HG03108 (cell line): Measurements from ENCODE around the gene BTBD9.
"Not testable (repeated sequence)": the region's sequence is repeated elsewhere in the genome, so short reads cannot be mapped to it uniquely, and the experiment has no call there.

Experiments used
- ATAC-seq: cut with Tn5 transposase; IDR thresholded peaks from one replicate; pipeline ENCODE4 v1.9.1; 2021; ENCODE audit warnings: moderate library complexity; ENCODE audit not compliant: unreplicated experiment

Gene BTBD9

DNA sequence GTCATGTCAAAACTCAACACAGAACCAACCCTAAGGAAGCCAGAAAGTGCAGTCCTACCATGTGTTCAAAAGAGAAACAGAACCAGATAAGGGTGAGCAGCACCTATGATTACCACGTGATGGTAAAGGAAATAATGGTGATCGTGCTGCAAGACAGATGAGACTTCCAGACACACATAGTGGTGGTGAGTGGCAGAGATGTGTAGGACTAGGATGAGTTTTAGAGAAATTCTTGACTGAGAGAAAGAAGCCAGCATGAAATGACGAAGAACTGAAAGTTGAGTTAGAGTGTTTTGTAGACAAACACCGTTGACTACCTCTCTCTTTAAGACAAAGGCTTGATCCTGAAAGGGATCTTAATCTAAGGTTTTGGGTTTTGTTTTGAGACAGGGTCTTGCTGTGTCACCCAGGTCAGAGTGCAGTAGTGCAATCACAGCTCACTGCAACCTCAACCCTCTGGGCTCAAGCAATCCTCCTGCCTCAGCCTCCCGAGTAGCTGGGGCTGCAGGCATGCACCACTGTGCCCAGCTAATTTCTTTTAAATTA, 10.6 kb upstream of the BTBD9 start:
- no peak for ATAC-seq

DNA sequence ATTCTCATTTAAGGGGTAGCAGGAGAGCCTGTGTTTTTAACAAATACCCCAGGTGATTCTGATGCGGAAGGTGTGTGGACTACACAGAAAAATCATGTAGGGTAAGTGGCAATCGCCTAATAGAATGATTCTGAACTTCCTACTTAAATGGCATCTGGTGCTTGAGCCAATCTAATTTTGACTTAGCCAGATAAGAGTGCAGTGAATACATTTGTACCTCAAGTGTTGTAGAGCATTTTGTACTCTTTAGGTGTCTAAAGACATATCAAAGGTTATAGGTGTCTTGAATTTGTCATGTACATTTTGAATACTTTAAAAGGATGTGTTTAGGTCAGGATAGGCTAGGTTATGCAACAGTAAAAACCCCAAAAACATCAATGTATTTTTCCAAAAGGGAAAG, 10.0 kb upstream of the BTBD9 start:
- no peak for ATAC-seq

- ATAC-seq = no peak
These were observed 8.9 kb upstream of the BTBD9 start for GRCh38 chr6:38648629-38649028.

- ATAC-seq = no peak
These were observed 6.6 kb upstream of the BTBD9 start for GRCh38 chr6:38646166-38646878.

DNA sequence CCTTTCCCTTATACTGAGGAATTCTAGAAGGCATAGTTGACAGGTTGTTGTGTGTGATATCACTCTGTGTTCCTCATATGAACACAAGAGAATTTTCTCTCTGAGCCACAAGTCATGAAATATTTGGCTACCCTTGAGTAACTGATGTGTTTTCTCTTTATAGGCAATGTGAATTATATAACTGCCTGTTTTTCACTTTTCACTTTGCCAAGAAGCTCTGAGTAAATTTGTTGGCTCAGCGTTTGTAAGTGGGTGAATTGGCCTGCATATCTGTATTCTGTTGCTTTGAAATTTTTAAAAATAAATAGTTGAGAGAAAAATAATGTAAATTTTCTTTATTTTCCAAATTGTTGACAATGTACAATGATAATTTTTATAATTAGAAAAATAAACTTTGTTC, 5.2 kb upstream of the BTBD9 start:
- no peak for ATAC-seq

DNA sequence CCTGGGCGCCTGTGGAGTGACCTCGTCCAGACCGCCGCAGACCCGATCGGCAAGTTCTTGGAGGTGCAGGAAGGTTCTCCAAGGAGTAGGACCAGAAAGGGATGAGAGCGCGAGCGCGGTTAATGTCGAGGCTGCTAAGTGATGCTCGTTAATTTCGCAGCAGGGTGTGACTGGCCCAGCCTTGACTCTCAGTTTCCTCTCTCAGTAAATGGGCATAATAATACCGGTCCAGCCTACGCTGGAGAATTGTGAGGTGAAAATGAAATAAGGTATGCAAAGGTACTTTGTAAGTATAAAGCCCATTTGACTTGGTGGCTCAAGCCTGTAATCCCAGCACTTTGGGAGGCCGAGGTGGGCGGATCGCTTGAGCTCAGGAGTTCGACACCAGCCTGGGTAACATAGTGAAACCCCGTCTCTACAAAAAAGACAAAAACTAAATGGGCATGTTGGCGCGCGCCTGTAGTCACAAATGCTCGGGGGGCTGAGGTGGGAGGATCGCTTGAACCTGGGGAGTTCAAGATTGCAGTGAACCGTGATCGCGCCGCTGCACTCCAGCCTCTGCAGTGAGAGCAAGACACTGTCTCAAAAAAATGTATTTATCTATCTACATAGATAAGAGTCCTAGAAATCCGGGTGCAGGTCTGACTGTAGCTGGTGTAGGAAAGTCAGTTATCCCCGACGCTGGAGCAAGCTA, 634 bp upstream of the BTBD9 start:
- ATAC-seq = no peak

DNA sequence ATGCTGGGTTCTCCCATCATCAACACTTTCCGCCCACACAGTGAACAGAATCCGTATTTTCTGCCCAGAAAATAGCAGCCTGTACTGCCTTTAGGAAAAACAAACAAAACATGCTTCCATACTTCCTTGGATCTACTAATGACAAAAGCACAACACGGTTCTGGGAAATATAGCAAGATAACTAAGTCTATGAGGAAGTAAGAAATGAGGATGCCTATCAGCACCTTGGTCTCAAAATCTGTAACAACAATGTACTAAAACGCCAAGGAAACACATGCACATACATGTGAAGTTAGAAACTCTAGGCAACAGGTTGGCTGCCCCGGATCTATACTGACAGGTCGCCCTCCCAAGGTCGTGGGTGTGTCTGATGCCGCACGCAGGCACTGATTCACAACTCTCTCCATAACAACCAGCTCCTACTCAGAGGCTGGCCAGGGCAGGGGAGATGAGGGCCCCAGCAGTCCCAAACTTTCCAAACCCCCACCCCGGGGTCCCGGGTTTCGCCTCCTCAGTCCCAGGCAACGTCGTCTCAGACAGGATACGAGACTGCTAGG, 710 bp downstream of the BTBD9 start:
- peak; percentile 21 for ATAC-seq

DNA sequence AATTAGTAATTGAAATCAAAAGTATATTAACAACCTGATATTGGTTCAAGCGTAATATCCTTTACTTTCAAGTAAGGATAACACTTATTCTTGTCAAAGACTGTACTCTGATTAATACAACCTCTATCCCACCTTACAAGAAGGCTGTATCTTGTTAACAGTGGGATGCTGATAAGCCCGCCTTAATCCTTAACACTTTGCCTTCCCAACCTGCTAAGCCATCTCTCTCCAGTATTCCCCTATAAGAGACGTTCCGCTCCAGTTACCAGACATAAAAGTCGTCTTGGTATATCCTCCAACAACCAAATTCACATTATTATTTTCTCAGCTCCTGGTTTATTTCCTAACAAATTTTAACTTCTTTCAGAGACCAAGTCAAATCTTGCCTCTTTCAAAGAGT, 2.0 kb downstream of the BTBD9 start:
- ATAC-seq = no peak

DNA sequence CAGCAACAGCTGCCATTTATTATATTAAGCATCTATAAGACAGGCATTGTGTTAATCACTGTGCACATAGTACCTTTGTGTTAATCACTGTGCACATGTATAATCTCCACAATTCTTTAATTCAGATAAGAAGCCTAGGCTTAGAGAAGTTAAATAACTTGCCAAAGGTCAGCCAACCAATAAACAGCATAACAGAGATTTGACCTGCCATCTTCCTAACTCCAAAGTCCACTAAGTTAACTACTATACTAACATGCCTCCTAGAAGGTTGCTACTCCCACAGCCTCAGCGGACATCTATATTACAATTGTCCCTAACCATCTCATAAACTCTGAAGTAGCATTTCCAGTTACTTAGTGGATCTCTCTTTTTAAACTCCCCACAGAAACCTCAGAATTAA, 3.7 kb downstream of the BTBD9 start:
- no peak for ATAC-seq

DNA sequence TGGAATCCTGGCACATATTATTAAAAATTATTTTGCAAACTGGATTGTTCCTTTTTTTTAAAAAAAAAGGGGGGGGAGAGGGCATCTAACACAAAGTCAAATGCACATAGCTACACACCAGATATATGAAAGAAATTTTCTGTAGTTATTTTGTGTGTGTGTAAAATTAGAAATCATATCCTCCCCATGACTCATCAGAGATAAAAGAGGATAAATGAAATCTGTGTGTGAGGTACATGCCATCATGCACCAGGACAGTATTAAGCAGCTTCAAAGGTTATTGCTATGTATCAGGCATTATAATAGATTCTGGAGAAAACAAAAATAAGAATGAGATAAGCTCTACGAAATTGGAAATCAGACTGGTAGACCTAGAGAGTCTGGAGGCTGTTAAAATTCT, 5.2 kb downstream of the BTBD9 start:
- no peak for ATAC-seq

GRCh38 chr6:38632490-38632889, 7.2 kb downstream of the BTBD9 start:
- ATAC-seq = no peak

- no peak for ATAC-seq
These were observed 8.4 kb downstream of the BTBD9 start for GRCh38 chr6:38631186-38631783.

- ATAC-seq = no peak
These were observed 14.5 kb downstream of the BTBD9 start for GRCh38 chr6:38625217-38625616.

GRCh38 chr6:38619342-38619741, 20.4 kb downstream of the BTBD9 start:
- ATAC-seq = not testable (repeated sequence)

GRCh38 chr6:38618301-38618700, 21.4 kb downstream of the BTBD9 start:
- ATAC-seq = not testable (repeated sequence)

DNA sequence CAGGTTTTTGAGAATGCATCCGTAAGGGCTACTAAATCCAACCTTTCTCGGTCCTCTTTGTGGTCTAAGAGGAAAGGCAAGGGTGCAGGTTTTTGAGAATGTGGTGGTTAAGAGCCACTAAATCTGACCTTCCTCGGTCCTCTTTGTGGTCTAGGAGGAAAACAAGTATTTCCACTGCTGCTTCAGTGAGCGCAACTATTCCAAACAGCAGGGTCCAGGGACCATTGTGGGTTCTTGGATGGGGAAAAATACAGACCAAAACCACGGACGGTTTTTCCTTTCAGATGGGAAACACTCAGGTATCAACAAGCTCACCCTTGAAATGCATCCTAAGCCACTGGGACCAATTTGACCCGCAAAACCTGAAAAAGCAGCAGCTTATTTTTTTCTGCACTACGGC, 21.9 kb downstream of the BTBD9 start:
- ATAC-seq = no peak

- ATAC-seq = no peak
These were observed 27.4 kb downstream of the BTBD9 start for GRCh38 chr6:38612143-38612965.

DNA sequence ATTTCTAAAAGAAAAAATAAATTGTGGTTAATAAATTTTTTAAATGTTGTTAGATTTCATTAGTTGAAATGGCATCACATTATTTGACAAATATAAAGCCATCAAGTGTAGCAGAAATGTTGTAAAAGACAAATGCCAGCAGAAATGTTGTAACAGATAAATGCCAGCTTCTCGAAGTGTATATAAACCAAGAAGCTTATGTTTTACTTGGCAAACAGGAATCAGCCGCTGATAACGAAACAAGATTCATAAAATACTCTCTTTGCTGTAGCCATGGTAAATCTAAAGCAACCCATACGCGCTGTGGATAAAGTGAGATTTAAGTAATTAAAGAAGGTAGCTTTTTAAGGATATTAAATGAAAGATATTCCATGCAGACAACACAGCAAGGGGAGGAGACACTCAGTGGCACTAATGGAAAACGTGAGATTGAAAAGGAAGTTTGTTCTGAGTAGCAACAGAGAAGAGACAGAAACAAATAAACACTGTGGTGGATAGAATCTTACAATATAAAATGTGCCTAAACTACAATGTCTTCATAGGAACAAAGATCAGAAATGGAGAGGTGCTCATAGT, 29.6 kb downstream of the BTBD9 start:
- ATAC-seq = no peak

GRCh38 chr6:38604700-38605099, 35.0 kb downstream of the BTBD9 start:
- no peak for ATAC-seq

DNA sequence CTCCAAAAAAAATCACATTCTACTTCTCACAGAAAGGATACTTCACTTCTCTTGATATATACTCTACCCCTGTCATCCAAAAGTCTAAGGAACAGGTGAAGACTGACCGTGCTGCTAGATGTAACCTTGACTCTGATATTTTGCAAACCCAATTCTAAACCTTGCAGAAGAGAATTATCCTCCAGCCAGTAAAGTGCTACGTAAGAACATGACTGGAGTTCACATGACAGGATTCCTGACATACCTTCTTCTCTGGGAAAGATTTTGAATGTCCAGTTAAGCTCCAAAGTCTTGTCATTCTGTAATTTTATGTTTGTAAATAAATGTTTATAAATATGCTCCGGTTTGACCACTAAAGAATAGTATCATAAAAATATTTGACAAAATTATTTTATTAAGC, 35.8 kb downstream of the BTBD9 start:
- ATAC-seq = no peak

DNA sequence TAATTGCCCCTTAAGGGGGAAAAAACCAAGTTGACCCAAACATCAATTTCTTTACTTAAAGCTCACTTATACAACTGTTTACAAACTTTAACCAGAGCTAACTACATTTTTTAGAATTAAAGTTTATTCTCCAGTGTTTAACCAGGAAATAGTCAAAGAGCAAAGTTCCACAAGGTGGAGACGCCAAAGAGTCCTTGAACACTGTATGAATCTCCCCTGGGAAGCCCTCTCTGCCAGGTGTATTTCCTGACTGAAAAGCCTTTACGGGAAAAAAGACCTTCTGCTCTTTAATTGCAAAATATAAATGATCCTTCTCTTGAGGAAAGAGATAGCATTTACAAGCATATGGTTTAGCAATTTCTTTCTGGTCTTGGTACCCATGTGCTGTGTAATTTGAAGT, 36.2 kb downstream of the BTBD9 start:
- no peak for ATAC-seq
